ENCODE data around the gene C15orf61. TPM values are rescaled to one million over a fixed set of nuclear protein-coding genes. Genes with fewer than 3 reads are reported as not detected.
A peak's percentile ranks its signal among the peaks of the same experiment; 100 is the strongest.

Gene C15orf61
- total RNA-seq, 1 donor from 2014 or later, result 1.9 TPM

GRCh38 chr15:67512933-67513714 lies 7.8 kb upstream of the C15orf61 start:
- no peak for DNase-seq (ENCODE audit: low read depth, low spot score)

DNA sequence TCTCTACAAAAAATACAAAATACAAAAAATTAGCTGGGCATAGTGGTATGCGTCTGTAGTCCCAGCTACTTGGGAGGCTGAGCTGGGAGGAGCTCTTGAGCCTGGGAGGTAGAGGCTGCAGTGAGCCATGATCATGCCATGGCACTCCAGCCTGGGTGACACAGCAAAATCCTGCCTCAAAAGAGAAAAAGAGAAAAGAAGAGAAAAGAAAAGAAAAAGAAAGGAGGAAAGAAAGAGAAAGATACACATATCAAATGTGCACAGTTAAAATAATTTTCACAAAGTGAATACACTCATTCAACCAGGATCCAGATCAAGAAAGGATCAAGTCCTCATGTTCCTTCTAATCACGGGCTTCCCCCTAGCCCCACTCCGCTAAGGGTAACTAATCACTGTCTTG lies 5.8 kb upstream of the C15orf61 start:
- no peak for DNase-seq (ENCODE audit: low read depth, low spot score)

GRCh38 chr15:67515557-67515956 lies 5.4 kb upstream of the C15orf61 start:
- DNase-seq (ENCODE audit: low read depth, low spot score), result no peak

- DNase-seq (ENCODE audit: low read depth, low spot score), result no peak
These were observed 456 bp upstream of the C15orf61 start for GRCh38 chr15:67520321-67521028.

DNA sequence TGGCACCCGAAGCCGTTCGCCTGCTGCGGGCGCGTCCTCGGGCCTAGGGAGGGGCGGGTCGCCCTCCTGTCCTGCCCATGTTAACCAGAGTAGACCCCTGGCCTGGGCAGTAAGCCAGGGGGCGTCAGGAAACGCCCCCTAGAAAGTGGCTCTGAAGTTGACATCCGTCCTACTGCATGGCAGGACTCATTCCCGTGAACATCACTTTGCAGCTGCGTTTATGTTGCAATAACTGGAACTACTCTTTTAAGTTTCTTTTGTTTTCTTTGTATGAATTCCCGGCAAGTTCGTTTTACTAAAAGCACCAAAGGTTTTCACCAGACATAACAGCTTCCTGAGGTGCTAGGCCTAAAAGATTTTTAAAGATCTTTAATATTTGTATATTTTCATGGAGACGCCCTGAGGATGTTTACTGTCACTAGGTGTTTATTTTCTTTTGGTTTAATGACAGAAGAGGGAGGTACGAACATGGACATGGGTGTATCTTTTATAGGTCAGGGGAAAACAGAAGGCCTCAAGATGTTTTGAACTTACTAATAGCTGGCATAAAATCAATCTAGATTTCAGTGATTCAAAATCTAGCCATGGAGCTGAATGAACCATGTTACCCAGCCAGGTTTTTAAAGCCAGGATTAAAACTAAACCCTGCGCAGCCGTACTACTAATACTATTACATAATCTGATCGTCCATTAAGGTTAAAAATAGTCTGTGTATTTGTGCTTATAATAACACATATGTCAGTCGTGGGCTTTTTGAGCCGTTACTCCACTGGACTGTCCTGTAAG lies 1.0 kb downstream of the C15orf61 start:
- DNase-seq (ENCODE audit: low read depth, low spot score), result no peak

DNA sequence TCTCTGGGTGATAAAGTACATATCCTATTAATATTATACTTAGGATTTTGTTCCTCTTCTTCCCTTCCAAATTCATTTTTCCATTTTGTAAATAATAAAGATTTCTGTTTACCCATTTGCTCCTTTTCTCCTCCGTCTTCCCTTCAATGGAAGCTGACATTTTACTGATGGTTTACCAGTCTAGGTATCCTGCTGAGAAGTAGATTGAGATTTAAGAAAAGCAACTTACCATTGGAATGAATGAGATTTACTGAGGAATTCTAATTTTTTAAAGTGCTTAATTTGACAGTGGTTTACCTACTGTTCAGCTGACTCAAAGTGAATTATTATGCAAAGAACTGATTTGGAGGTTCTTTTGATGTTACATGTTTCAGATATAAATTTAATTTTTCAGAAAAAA lies 2.4 kb downstream of the C15orf61 start:
- DNase-seq (ENCODE audit: low read depth, low spot score), result no peak

DNA sequence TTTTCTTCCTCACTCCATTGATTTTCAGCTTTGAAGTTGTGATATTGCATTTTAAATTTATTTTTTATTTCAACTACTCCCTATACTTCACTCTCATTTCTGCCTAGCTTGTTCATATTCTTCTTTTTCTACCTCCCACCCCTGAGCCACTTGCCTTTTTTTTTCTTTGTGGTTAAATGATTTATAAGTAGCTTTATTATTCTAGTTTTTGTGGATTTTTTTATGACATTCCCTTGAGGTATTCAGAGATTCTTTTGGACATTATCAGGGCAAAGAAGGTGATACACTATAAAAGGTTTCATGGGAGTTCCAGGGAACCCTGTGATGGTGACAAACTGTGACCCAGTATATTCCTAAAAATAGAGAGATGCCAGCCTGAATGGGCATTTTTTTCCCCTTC lies 3.3 kb downstream of the C15orf61 start:
- DNase-seq (ENCODE audit: low read depth, low spot score), result no peak

- no peak for DNase-seq (ENCODE audit: low read depth, low spot score)
These were observed 7.6 kb downstream of the C15orf61 start for GRCh38 chr15:67528513-67528912.

DNA sequence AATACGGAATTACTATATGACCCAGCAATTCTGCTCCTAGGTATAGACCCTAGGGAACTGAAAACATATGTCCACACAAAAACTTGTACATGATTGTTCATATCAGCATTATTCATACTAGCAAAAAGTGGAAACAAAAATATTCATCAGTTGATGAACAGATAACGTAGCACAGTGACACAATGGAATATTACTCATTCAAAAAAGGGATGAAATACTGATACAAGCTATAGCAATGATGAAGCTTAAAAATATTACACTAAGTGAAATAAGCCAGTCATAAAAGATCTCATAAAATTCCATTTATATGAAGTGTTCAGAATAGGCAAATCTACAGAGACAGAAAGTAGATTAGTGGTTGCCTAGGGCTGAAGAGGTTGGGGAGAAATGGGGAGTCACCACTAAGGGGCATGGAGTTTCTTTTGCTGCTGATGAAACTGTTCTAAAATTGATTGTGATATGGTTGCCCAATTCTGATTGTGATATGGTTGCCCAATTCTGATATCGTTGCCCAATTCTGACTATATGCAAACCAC lies 10.5 kb downstream of the C15orf61 start:
- DNase-seq (ENCODE audit: low read depth, low spot score), result no peak

DNA sequence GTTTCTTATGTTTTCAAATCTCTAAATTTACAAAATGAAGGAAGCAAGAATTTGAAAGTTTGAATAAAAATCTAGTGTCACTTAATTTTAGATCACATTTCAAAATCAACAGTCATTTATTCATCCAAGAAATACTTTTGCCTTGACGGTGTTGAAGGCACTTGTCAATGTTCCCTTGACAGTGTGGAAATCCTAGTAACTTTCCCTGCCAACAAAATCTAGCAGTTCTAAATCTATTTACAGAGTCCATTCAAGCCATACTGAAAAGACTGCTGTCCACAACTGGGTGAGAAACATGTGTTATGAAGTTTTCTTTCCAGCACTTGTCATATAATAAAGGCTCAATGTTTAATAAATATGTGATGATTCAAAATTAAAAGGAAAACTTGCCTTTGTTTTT lies 12.9 kb downstream of the C15orf61 start:
- no peak for DNase-seq (ENCODE audit: low read depth, low spot score)

GRCh38 chr15:67534360-67534759 lies 13.4 kb downstream of the C15orf61 start:
- no peak for DNase-seq (ENCODE audit: low read depth, low spot score)

- no peak for DNase-seq (ENCODE audit: low read depth, low spot score)
These were observed 16.8 kb downstream of the C15orf61 start for GRCh38 chr15:67537771-67538170.

DNA sequence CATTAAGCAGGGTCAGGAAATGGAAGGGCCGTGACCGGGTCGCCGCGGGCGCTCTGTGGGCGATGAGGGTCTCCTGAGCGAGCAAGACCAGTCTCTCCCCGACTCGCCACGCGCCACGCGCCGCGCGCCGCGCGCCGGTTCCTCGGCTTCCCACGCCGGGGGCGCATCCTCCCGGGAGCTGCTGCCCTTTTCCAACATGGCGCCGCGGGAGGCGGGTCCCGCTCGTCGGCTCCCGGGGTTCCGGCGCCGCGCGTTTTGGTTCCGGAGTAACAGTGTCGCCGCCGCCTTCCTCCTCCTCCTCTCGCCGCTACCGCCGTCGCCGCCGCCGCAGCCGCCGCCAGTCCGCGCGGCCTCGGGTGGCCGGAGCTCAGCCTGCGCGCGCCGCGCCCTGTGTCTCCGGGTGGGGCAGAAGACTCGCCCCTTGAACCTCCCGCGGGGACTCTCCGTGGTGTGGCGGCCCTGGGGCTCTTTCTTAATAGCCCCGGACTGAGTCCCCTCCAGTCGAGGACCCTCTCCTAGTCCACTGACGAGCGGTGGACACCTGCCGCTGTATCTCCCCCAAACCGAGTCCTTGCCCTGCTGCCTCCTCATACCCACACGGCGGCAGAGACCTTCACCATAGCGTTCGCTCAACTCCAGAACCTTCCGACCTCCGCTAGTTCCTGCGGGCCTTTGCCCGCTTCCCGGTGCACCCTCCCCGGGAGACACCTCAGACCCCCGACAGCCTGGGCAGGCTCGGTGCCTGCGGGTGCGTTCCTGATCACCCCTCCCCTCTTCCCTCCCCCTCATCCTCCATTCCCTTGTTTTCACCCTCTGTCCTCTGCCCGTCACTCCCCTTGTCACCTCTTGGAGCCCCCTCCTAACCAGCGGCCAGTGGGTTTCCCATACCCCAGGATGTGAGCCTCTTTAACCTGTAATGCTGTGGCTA lies 21.8 kb downstream of the C15orf61 start, which contains the start of gene MAP2K5:
TSS of gene MAP2K5 (plus strand) at position 284 of the 928 bp plus-strand sequence. CDS start at position 917, 633 bp downstream.
- DNase-seq (ENCODE audit: low read depth, low spot score), result peak; percentile 17

GRCh38 chr15:67543348-67543718 lies 22.4 kb downstream of the C15orf61 start:
- DNase-seq (ENCODE audit: low read depth, low spot score), result no peak

DNA sequence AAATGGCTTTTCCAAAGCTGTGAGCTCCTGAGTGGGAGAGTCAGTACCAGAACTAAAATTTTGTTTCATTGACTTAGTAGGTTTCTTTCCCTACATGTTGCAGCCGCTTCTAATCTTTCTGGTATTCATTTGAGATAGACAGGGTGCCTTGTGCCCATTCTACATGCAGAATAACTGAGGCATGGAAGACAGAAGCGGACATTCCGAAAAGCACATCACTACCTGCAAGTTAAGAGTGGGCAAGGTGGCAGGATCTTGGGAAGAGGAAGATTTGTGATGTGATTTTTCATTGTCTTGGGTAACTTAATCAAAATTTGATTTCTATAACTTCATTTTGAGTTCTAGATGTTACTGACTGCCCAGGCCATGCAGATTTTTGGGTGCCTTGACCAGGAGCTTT lies 23.5 kb downstream of the C15orf61 start:
- no peak for DNase-seq (ENCODE audit: low read depth, low spot score)

DNA sequence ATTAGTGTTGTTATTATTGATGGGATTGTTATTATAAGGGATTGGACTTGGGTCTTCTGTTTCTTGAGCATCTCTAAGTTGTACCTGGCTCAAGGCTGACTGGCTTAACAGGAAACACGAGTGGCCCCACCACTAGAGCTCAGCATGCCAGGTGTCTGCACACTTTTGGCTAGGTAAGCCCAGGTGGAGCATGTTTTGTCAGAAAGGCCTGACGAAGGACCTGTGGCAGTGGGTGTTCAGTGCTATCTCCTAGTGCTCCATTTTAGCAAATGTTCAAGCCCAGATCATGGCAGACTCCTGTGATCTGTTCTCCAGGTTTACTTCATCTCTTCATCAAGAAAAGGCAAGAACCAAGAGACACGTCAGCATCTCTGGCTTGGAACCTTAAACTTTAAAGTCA lies 24.9 kb downstream of the C15orf61 start:
- DNase-seq (ENCODE audit: low read depth, low spot score), result no peak

DNA sequence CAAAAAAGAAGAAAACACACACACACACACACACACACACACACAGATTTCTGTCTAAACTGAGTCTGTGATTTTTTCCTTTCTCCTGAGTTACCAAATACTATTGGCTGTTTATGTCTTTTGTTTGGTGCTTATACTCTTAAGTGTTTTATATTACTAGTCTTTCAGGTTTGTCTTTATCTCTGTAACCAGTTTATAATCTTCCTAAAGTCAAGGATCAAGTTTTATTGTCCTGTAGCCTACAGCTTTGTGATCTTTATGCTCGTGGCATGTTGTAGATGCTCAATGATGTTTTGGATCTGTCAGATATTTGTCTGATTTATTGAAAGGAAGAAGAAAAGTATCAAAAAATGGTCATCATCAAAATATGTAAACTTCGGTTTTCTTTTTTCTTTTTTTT lies 26.1 kb downstream of the C15orf61 start:
- no peak for DNase-seq (ENCODE audit: low read depth, low spot score)

GRCh38 chr15:67547836-67548235 lies 26.9 kb downstream of the C15orf61 start:
- DNase-seq (ENCODE audit: low read depth, low spot score), result no peak

DNA sequence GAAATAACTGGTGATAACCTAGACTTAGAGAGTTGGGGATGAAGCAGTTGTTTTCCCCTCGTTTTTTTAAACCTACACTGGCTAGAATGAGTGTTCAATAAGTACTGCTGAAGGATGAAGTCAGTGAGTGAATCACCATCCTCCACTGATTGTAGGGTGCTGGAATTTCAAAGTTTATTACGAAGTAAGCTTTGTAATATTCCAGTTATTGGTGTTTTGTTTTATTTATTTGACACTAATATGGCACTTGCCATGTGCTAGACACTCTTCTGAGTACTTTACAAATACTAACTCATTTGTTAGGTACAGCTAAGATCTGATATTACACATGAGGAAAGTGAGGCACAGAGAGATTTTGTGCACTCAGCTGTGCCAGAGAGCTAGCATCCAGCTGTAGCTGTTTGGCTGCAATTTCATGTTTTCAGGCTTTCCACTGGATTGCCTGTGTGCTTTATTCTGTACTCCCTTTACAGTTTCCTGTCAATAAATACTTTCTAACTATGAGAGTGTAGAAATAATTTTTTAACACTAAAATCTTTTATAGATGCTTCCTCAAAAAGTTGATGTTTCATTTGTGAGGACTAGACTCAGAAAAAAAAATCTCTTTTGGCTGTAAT lies 27.4 kb downstream of the C15orf61 start:
- DNase-seq (ENCODE audit: low read depth, low spot score), result no peak
